Urothelium cell line (cell line): Measurements from ENCODE around the gene VPS4A.

Source experiments
- DNase-seq: peaks from one replicate; pipeline ENCODE4 v3.0.0; 2011; ENCODE audit warnings: low spot score, mixed read lengths
- FAIRE-seq: peaks from 2 replicates; lab custom pipeline; 2011; peaks lifted over from hg19 to GRCh38; lab: Jason Lieb, UNC

Gene VPS4A

DNA sequence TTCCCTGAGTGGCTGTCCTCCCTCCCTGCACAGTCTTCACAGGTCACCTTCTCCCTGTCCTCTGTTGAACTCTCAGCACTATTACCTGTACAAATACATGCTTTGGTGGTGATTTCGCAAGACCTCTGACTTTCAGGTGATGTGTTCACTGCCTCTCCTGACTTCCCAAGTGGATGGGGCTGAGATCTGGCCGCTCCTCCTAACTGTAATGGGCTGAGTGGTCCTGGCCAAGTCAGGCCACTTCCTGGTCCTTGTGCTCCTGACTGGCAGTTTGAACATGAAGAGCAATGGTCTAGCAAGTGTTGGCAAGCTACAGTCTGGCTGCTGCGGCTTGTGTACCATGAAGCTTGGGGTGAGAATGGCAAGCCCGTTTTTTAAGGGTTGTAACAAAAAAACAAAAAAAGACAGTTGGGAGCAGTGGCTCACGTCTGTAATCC, 52.1 kb downstream of the VPS4A start:
- FAIRE-seq = no peak

GRCh38 chr16:69364088-69364487, 52.9 kb downstream of the VPS4A start:
- no peak for DNase-seq
- no peak for FAIRE-seq

More for the DNA sequence above, 52.1 kb downstream of the VPS4A start:
- no peak for DNase-seq

DNA sequence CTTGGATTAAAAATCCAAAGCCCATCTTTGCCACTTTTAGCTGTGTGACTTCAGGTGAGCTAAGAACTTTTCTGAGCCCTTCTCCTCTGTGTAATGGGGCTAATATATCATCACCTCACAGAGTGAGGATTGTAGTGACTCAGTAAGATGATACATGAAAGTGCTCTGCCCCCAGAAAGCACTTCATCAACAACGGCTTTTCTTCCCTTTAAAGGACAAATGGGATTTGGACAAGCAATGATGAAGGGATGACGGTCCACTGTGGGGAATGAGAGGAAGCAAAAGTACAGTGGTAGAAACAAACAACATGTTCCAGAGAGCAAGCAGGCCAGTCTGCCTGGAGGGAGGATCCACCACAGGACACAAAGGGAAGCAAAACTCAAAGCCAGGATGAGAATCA, 54.8 kb downstream of the VPS4A start:
- FAIRE-seq (no peak), DNase-seq (no peak)

DNA sequence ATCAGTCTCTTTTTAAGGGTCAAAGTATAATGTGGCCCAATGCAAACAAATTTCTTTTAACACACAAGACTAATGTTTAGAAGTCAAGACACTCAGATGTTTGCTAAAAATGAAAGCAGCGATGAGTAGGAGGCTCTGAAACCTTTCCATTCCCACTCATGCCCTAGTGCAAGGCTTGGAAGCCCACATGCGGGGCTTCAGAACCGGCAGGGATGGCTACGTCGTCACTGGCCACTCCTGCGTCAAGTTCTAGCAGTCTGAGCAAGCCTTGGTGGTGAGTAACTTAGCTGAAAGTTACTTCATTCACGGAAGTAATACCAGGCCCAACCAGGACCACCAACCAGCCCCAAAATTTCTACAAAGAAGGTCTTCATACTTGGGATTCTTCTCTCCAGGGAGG, 55.3 kb downstream of the VPS4A start:
- no peak for DNase-seq
- FAIRE-seq = no peak

- FAIRE-seq (no peak), DNase-seq (no peak)
Observed at GRCh38 chr16:69367980-69368379, 56.8 kb downstream of the VPS4A start.

- DNase-seq (no peak), FAIRE-seq (no peak)
Observed at GRCh38 chr16:69368866-69369265, 57.7 kb downstream of the VPS4A start.

- DNase-seq = no peak
- no peak for FAIRE-seq
Observed at GRCh38 chr16:69371564-69371963, 60.4 kb downstream of the VPS4A start.

- FAIRE-seq = no peak
Observed at GRCh38 chr16:69373019-69373418, 61.9 kb downstream of the VPS4A start.

More at GRCh38 chr16:69373019-69373418, 61.9 kb downstream of the VPS4A start:
- DNase-seq = no peak
